Neural crest cell (in vitro differentiated cells): ENCODE data around the gene RAPGEF5. TPM values are rescaled to one million over a fixed set of nuclear protein-coding genes. Genes with fewer than 3 reads are reported as not detected.

Experiments
- DNase-seq: peaks from one replicate; pipeline ENCODE4 v3.0.0; 2021; ENCODE audit warnings: low read depth, mixed read lengths, low spot score
- H3K27ac Mint-ChIP-seq: one replicate; pipeline ENCODE4 v1.8.0; 2021; ENCODE audit warnings: mild to moderate bottlenecking, mixed read lengths; ENCODE audit not compliant: unreplicated experiment
- H3K27me3 Mint-ChIP-seq: 2 replicates; pipeline ENCODE4 v1.8.0; 2021; ENCODE audit warnings: low read depth, mild to moderate bottlenecking, mixed read lengths
- H3K36me3 Mint-ChIP-seq: 2 replicates; pipeline ENCODE4 v1.8.0; 2021; ENCODE audit warnings: low read depth, mild to moderate bottlenecking, mixed read lengths
- H3K4me1 Mint-ChIP-seq: 2 replicates; pipeline ENCODE4 v1.8.0; 2021; ENCODE audit warnings: mixed read lengths
- H3K4me3 Mint-ChIP-seq: one replicate; pipeline ENCODE4 v1.8.0; 2021; ENCODE audit warnings: mild to moderate bottlenecking, mixed read lengths
- H3K9me3 Mint-ChIP-seq: 2 replicates; pipeline ENCODE4 v1.8.0; 2021; ENCODE audit warnings: mixed read lengths
- total RNA-seq: library from RNA; stranded (reverse); gene quantifications from 2 replicates; pipeline ENCODE4 v1.2.1, GENCODE V29; 2021
- TF ChIP-seq, protein P1 (sequence below): fragments of 200-600 bp; sonication (generic); conservative IDR thresholded peaks from 2 replicates; pipeline ENCODE4 v1.5.0; 2021; ENCODE audit warnings: antibody characterized with exemption, mild to moderate bottlenecking

The RAPGEF5 gene
- total RNA-seq, 1 donor from 2014 or later: 6.0 TPM

DNA sequence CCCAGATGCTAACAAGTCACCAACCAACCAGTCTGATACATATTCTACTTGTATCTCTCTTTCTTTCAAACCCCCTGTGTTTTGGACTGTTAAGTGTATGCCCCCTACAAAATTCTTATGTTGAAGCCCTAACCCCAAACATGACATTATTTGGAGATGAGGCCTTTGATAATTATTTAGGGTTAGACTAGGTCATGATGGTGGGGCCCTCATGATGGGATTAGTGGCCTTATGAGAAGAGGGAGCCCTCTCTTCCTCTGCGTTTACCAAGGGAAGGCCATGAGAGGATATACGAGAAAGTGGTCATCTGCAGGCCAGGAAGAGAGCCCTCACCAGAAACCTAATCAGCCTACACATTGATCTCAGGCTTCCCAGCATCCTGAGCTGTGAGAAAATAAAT lies 2.5 kb downstream of the RAPGEF5 start:
- Mint-ChIP-seq H3K27me3 (peaks cover 54% of the 10 kb centered on the region), H3K36me3 (peaks cover 3% of the 10 kb centered on the region), H3K27ac (no peak overlapping the region), H3K4me3 (no peak overlapping the region), H3K4me1 (peaks cover 7% of the 10 kb centered on the region), H3K9me3 (peaks cover 3% of the 10 kb centered on the region)
- DNase-seq: no peak
- TF ChIP-seq, protein P1, sequence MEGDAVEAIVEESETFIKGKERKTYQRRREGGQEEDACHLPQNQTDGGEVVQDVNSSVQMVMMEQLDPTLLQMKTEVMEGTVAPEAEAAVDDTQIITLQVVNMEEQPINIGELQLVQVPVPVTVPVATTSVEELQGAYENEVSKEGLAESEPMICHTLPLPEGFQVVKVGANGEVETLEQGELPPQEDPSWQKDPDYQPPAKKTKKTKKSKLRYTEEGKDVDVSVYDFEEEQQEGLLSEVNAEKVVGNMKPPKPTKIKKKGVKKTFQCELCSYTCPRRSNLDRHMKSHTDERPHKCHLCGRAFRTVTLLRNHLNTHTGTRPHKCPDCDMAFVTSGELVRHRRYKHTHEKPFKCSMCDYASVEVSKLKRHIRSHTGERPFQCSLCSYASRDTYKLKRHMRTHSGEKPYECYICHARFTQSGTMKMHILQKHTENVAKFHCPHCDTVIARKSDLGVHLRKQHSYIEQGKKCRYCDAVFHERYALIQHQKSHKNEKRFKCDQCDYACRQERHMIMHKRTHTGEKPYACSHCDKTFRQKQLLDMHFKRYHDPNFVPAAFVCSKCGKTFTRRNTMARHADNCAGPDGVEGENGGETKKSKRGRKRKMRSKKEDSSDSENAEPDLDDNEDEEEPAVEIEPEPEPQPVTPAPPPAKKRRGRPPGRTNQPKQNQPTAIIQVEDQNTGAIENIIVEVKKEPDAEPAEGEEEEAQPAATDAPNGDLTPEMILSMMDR: no peak

DNA sequence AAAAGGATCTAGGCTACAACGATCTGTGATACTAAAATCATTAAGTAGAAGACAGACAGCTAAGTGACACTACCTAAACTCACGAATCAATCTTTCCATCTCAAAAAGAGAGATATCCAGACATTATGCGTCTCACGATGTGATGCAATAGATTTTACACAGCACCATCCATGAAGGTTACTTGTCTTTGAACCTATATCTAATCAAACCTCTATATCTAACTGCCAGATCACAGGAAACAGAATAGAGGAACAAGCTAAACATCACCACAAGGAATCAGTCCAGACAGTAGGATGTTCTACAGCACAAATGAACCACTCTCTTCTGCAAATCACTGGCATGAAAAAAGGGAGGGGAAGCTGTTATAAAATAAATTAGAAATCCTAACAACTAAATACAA lies 4.1 kb downstream of the RAPGEF5 start:
- no peak overlapping the region for H3K27ac Mint-ChIP-seq
- DNase-seq: no peak
- peaks cover 41% of the 10 kb centered on the region for H3K27me3 Mint-ChIP-seq
- H3K4me1 Mint-ChIP-seq: peaks cover 7% of the 10 kb centered on the region
- peaks cover 3% of the 10 kb centered on the region for H3K9me3 Mint-ChIP-seq
- TF ChIP-seq, protein P1: no peak
- no peak overlapping the region for H3K4me3 Mint-ChIP-seq
- peaks cover 3% of the 10 kb centered on the region for H3K36me3 Mint-ChIP-seq

DNA sequence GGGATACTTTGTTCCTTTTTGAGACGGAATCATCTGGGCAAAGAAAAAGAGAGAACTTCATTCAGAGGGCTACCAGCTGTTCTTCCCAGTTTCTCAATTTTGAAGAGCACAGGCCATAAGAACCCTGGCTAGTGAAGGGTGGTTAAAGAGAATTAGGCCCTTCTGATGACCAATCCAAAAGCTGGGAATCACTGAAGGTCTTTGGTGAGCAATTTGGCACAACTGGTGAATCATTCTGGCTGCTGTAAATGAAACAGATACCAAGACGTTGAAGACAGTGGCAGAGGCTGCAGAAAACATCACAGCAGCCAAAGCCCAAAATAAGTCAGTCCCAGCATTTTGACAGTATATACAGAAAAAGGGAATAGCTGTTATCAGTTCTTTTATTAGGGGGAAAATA lies 5.1 kb downstream of the RAPGEF5 start:
- Mint-ChIP-seq H3K27ac (no peak overlapping the region), H3K36me3 (peaks cover 3% of the 10 kb centered on the region), H3K9me3 (peaks cover 3% of the 10 kb centered on the region), H3K4me3 (no peak overlapping the region), H3K27me3 (peaks cover 33% of the 10 kb centered on the region), H3K4me1 (no peaks in the 10 kb centered on the region)
- DNase-seq: no peak
- TF ChIP-seq, protein P1: no peak

DNA sequence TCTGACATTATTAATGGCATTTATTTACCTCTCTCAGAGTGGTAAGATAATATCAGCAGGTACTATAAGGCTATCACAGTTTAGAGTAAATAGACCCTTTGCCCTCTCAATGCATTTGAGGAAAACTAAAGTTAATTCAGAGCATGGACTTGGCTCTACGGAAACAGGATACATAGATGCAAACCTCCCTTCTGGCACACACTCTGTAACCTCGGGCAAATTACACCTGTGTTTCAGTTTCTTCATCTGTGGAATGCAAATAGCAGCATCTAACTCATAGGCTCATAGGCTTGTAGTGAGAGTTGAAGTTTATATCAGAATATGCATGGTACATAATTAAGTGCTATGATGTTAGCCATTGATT lies 5.6 kb downstream of the RAPGEF5 start:
- Mint-ChIP-seq H3K36me3 (peaks cover 3% of the 10 kb centered on the region), H3K4me3 (no peak overlapping the region), H3K4me1 (no peaks in the 10 kb centered on the region), H3K27me3 (peaks cover 33% of the 10 kb centered on the region), H3K9me3 (peaks cover 3% of the 10 kb centered on the region), H3K27ac (no peak overlapping the region)
- TF ChIP-seq, protein P1: no peak
- DNase-seq: no peak

DNA sequence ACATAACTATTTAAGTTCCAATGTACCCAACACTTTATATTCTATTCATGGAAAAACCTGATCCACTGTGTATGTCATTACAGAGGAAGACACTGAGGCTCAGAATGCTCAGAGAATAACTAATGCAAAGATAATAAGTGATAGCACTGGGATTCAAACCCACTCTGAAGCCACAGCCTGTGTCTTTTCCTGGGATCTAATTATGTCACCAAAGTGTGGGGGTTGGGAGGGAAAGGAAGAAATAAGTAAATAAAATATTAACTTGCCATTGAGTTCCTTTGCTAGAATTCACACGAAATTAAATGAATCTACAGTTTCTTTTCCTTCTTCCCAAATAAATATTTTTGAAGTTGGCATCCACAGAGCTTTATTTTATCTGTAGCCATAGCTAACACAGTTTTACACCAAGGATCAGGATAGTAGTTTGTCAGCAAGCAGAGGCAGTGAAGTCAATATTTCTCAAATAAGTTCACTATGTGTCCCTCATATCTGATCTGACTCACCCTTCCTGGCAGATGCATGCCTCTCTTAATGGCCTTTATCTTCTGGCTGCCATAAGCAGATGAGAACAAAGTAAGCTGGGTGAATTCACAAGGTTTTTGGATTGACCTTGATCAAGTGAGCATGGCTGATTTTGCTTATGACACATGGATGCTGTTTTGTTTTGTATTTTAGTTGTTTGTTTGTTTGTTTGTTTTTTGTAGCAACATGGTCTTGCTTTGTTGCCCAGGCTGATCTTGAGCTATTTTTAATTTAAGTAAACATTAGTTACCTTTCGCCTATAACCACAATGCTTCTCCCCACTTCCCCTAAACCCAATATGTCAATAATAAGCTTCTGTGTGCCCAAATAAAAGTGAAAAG lies 6.3 kb downstream of the RAPGEF5 start:
- TF ChIP-seq, protein P1: no peak
- Mint-ChIP-seq H3K27me3 (peaks cover 28% of the 10 kb centered on the region), H3K9me3 (peaks cover 3% of the 10 kb centered on the region), H3K36me3 (peaks cover 3% of the 10 kb centered on the region), H3K4me1 (no peaks in the 10 kb centered on the region), H3K27ac (no peak overlapping the region), H3K4me3 (no peak overlapping the region)
- no peak for DNase-seq
